ENCODE measurements around the gene NCAPG2. TPM values are rescaled to one million over a fixed set of nuclear protein-coding genes. Genes with fewer than 3 reads are reported as not detected.

Gene NCAPG2
- polyA plus RNA-seq, 3 donors: 1.1 to 3.1 (median 1.7) TPM

- no peak for TF ChIP-seq CTCF (IDR thresholded peaks at IDR 0.05)
- Histone ChIP-seq H3K36me3 (replicated peaks in 1 of 2; ENCODE audit: control insufficient read depth in 1 of 2, insufficient read depth in 2 of 2, low read length in 2 of 2) (peaks cover 47 to 86% of the 10 kb centered on the region in 2 donors), H3K9ac (ENCODE audit: insufficient read depth, low read length, poor library complexity, severe bottlenecking) (no peak overlapping the region), H3K4me3 (replicated peaks in 1 of 3; ENCODE audit: low read depth in 2 of 3, low read length in 3 of 3) (no peak overlapping the region), H3K27ac (ENCODE audit: low read depth in 1 of 2, low read length in 2 of 2) (no peak overlapping the region), H3K4me1 (ENCODE audit: control insufficient read depth in 1 of 2, insufficient read depth in 2 of 2, low read length in 2 of 2) (no peaks in the 10 kb centered on the region), H3K27me3 (ENCODE audit: control insufficient read depth in 2 of 2, insufficient read depth in 2 of 2, low read length in 2 of 2) (no peaks in the 10 kb centered on the region), H2AFZ (ENCODE audit: insufficient read depth, low read depth, low read length, poor library complexity, severe bottlenecking) (no peak overlapping the region), H3K9me3 (replicated peaks in 1 of 2; ENCODE audit: control insufficient read depth in 1 of 2, insufficient read depth in 1 of 2, low read length in 2 of 2) (no peaks in the 10 kb centered on the region), H3K4me2 (replicated peaks; ENCODE audit: extremely low read depth, low read length, poor library complexity, severe bottlenecking) (no peak overlapping the region), H4K20me1 (ENCODE audit: insufficient read depth, low read length) (no peaks in the 10 kb centered on the region), H3K79me2 (ENCODE audit: insufficient read depth, low read length) (no peaks in the 10 kb centered on the region)
- Mint-ChIP-seq H3K36me3 (peaks cover 57 to 85% of the 10 kb centered on the region in 2 donors), H3K4me1 (peaks cover 2% of the 10 kb centered on the region), H3K27me3 (ENCODE audit: low read depth in 3 of 3) (no peaks in the 10 kb centered on the region), H3K27ac (peak overlapping the region in 3 of 7 donors; percentile 5 to 52 (median 37)), H3K4me3 (no peak overlapping the region), H3K9me3 (no peaks in the 10 kb centered on the region)
- WGBS (ENCODE audit: insufficient coverage): 100% methylated on average over 5 of the region's 10 CpGs
- no peak for DNase-seq
- intact Hi-C loops (cut with micrococcal nuclease): no loop called here
Observed at GRCh38 chr7:158747408-158747807, 42.8 kb upstream of the NCAPG2 start.

GRCh38 chr7:158746957-158747356, 42.4 kb upstream of the NCAPG2 start:
- Histone ChIP-seq H2AFZ (ENCODE audit: insufficient read depth, low read depth, low read length, poor library complexity, severe bottlenecking) (no peak overlapping the region), H3K4me3 (replicated peaks in 1 of 3; ENCODE audit: low read depth in 2 of 3, low read length in 3 of 3) (no peak overlapping the region), H3K27ac (ENCODE audit: low read depth in 1 of 2, low read length in 2 of 2) (no peak overlapping the region), H4K20me1 (ENCODE audit: insufficient read depth, low read length) (no peaks in the 10 kb centered on the region), H3K36me3 (replicated peaks in 1 of 2; ENCODE audit: control insufficient read depth in 1 of 2, insufficient read depth in 2 of 2, low read length in 2 of 2) (peaks cover 51 to 88% of the 10 kb centered on the region in 2 donors), H3K4me2 (replicated peaks; ENCODE audit: extremely low read depth, low read length, poor library complexity, severe bottlenecking) (no peak overlapping the region), H3K4me1 (ENCODE audit: control insufficient read depth in 1 of 2, insufficient read depth in 2 of 2, low read length in 2 of 2) (no peaks in the 10 kb centered on the region), H3K27me3 (ENCODE audit: control insufficient read depth in 2 of 2, insufficient read depth in 2 of 2, low read length in 2 of 2) (no peaks in the 10 kb centered on the region), H3K9ac (ENCODE audit: insufficient read depth, low read length, poor library complexity, severe bottlenecking) (no peak overlapping the region), H3K79me2 (ENCODE audit: insufficient read depth, low read length) (no peaks in the 10 kb centered on the region), H3K9me3 (replicated peaks in 1 of 2; ENCODE audit: control insufficient read depth in 1 of 2, insufficient read depth in 1 of 2, low read length in 2 of 2) (no peaks in the 10 kb centered on the region)
- no peak for DNase-seq
- H3K27me3 Mint-ChIP-seq (ENCODE audit: low read depth in 3 of 3): no peaks in the 10 kb centered on the region
- H3K9me3 Mint-ChIP-seq: no peaks in the 10 kb centered on the region
- 88% methylated on average over 8 of the region's 9 CpGs for WGBS (ENCODE audit: insufficient coverage)
- intact Hi-C loops (cut with micrococcal nuclease): no loop called here
- no peak for TF ChIP-seq CTCF (IDR thresholded peaks at IDR 0.05)
- peaks cover 62 to 87% of the 10 kb centered on the region in 2 donors for H3K36me3 Mint-ChIP-seq
- peak overlapping the region in 2 of 7 donors; percentile 37 to 52 for H3K27ac Mint-ChIP-seq
- no peak overlapping the region for H3K4me3 Mint-ChIP-seq
- H3K4me1 Mint-ChIP-seq: peaks cover 2% of the 10 kb centered on the region
